Neuronal stem cell (in vitro differentiated cells): Measurements from ENCODE around the gene EFCAB5.

Experiments
- DNase-seq: peaks from one replicate; pipeline ENCODE4 v3.0.0-alpha.2; 2013; ENCODE audit warnings: low spot score
- H2AFZ ChIP-seq: one replicate; pipeline ENCODE4 v1.6.1; 2013; ENCODE audit warnings: mild to moderate bottlenecking, low read length, inconsistent platforms
- H2AK5ac ChIP-seq: 2 replicates; pipeline ENCODE4 v1.6.1; 2013; ENCODE audit warnings: low read depth, mild to moderate bottlenecking, inconsistent platforms, low read length, moderate library complexity, mixed read lengths
- H2BK120ac ChIP-seq: 2 replicates; pipeline ENCODE4 v1.6.1; 2013; ENCODE audit warnings: low read depth, mild to moderate bottlenecking, inconsistent platforms, low read length, moderate library complexity, mixed read lengths
- H2BK12ac ChIP-seq: one replicate; pipeline ENCODE4 v1.6.1; 2013; ENCODE audit warnings: low read length, inconsistent platforms
- H2BK15ac ChIP-seq: 2 replicates; pipeline ENCODE4 v1.6.1; 2013; ENCODE audit warnings: mild to moderate bottlenecking, low read length, inconsistent platforms, mixed read lengths
- H2BK5ac ChIP-seq: one replicate; pipeline ENCODE4 v1.6.1; 2013; ENCODE audit warnings: inconsistent platforms, mild to moderate bottlenecking, low read length, moderate library complexity
- H3K14ac ChIP-seq: one replicate; pipeline ENCODE4 v1.6.1; 2013; ENCODE audit warnings: low read length, inconsistent platforms
- H3K18ac ChIP-seq: 2 replicates; pipeline ENCODE4 v1.6.1; 2013; ENCODE audit warnings: low read length, inconsistent platforms
- H3K23ac ChIP-seq: 2 replicates; pipeline ENCODE4 v1.6.1; 2013; ENCODE audit warnings: low read depth, mild to moderate bottlenecking, mixed read lengths, low read length, inconsistent platforms; ENCODE audit not compliant: poor library complexity
- H3K27ac ChIP-seq: replicated peaks from 3 replicates; pipeline ENCODE4 v1.5.1; 2013; ENCODE audit warnings: low read length, inconsistent platforms
- H3K27me3 ChIP-seq, 3 experiments: 2 replicates each; pipeline ENCODE4 v1.6.1; 2013; ENCODE audit warnings: low read length in 3 of 3, mild to moderate bottlenecking in 2 of 3, inconsistent platforms in 1 of 3, low read depth in 1 of 3, mixed read lengths in 1 of 3, moderate library complexity in 1 of 3; ENCODE audit not compliant: control insufficient read depth in 3 of 3, insufficient read depth in 3 of 3
- H3K36me3 ChIP-seq, 2 donors: replicated peaks in 1 of 2; 2 replicates each; pipeline ENCODE4 v1.6.1; 2013; ENCODE audit warnings: low read length in 2 of 2; ENCODE audit not compliant: control insufficient read depth in 2 of 2, insufficient read depth in 2 of 2
- H3K4ac ChIP-seq: 2 replicates; pipeline ENCODE4 v1.6.1; 2013; ENCODE audit warnings: inconsistent platforms, mild to moderate bottlenecking, low read length, moderate library complexity
- H3K4me1 ChIP-seq, 2 donors: 1 replicate in 1 of 2; 2 replicates in 1 of 2; pipeline ENCODE4 v1.6.1; 2013; ENCODE audit warnings: low read length in 2 of 2, low read depth in 1 of 2; ENCODE audit not compliant: control insufficient read depth in 2 of 2, insufficient read depth in 1 of 2
- H3K4me2 ChIP-seq: one replicate; pipeline ENCODE4 v1.6.1; 2013; ENCODE audit warnings: mild to moderate bottlenecking, low read length, inconsistent platforms; ENCODE audit not compliant: insufficient read depth, poor library complexity, severe bottlenecking
- H3K4me3 ChIP-seq, 2 donors: 2 replicates each; pipeline ENCODE4 v1.5.1; 2013; ENCODE audit warnings: low read length in 2 of 2, mild to moderate bottlenecking in 2 of 2, inconsistent platforms in 1 of 2, moderate library complexity in 1 of 2
- H3K79me1 ChIP-seq: one replicate; pipeline ENCODE4 v1.6.1; 2013; ENCODE audit warnings: low read depth, mild to moderate bottlenecking, inconsistent platforms, low read length, moderate library complexity
- H3K9ac ChIP-seq: one replicate; pipeline ENCODE4 v1.6.1; 2013; ENCODE audit warnings: mild to moderate bottlenecking, low read depth, low read length, inconsistent platforms; ENCODE audit not compliant: poor library complexity
- H3K9me3 ChIP-seq, 2 donors: replicated peaks in 1 of 2; 2 replicates each; pipeline versions ENCODE3 to v1.6.1; 2013; ENCODE audit warnings: low read length in 2 of 2, mild to moderate bottlenecking in 2 of 2, inconsistent platforms in 1 of 2, low read depth in 1 of 2, mixed read lengths in 1 of 2, moderate library complexity in 1 of 2; ENCODE audit not compliant: control insufficient read depth in 2 of 2, insufficient read depth in 1 of 2
- H4K8ac ChIP-seq: one replicate; pipeline ENCODE4 v1.6.1; 2013; ENCODE audit warnings: low read depth, mild to moderate bottlenecking, inconsistent platforms, low read length, moderate library complexity
- H4K91ac ChIP-seq: one replicate; pipeline ENCODE4 v1.6.1; 2013; ENCODE audit warnings: low read length, low read depth, mild to moderate bottlenecking, inconsistent platforms; ENCODE audit not compliant: poor library complexity
- WGBS, 2 donors: extraction: QIAGEN DNeasy Blood & Tissue Kit; methylation state at CpG; one replicate each; pipeline ENCODE4 v1.1.7; 2013; ENCODE audit warnings: missing lambda C conversion rate in 2 of 2, mixed read lengths in 1 of 2; ENCODE audit not compliant: insufficient read length in 2 of 2, insufficient replicate concordance in 1 of 2; ENCODE audit errors: extremely low coverage in 2 of 2; 5-methylcytosine and 5-hydroxymethylcytosine counted together

The EFCAB5 gene

DNA sequence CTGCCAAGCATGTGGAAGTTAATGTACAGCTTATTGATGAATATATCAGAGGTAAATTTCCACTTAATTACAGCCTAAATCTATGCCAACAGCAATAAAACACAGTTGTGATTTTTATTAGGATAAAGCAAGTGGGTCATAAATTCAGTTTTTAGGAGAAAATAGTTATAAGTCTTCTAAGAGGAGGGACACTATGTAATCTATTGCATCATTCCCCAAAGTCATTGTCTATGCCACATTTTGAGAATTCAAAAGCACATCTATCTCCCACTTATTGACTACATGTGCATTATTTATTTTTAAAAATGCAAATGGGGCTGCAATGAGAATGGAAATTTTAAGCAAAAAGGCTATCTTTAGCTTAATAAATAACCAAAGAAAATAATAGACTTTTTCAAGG lies 151.5 kb downstream of the EFCAB5 start:
- no peak overlapping the region for H3K4me3 ChIP-seq
- H3K14ac ChIP-seq = no peak overlapping the region
- no peak overlapping the region for H4K91ac ChIP-seq
- H3K23ac ChIP-seq = no peak overlapping the region
- H3K4me2 ChIP-seq = no peak overlapping the region
- H3K27ac ChIP-seq = no peak overlapping the region
- no peak overlapping the region for H2BK120ac ChIP-seq
- no peak overlapping the region for H3K9ac ChIP-seq
- no peaks in the 10 kb centered on the region for H3K4me1 ChIP-seq
- no peak overlapping the region for H2AK5ac ChIP-seq
- H4K8ac ChIP-seq = no peak overlapping the region
- DNase-seq = no peak
- no peak overlapping the region for H2BK5ac ChIP-seq
- no peaks in the 10 kb centered on the region for H3K36me3 ChIP-seq
- H3K9me3 ChIP-seq = no peaks in the 10 kb centered on the region
- H3K79me1 ChIP-seq = no peaks in the 10 kb centered on the region
- H2BK15ac ChIP-seq = no peak overlapping the region
- peaks cover 0 to 25% (median 0%) of the 10 kb centered on the region in 3 experiments for H3K27me3 ChIP-seq
- no peak overlapping the region for H3K18ac ChIP-seq
- no peak overlapping the region for H2BK12ac ChIP-seq
- H3K4ac ChIP-seq = no peak overlapping the region
- H2AFZ ChIP-seq = no peak overlapping the region

DNA sequence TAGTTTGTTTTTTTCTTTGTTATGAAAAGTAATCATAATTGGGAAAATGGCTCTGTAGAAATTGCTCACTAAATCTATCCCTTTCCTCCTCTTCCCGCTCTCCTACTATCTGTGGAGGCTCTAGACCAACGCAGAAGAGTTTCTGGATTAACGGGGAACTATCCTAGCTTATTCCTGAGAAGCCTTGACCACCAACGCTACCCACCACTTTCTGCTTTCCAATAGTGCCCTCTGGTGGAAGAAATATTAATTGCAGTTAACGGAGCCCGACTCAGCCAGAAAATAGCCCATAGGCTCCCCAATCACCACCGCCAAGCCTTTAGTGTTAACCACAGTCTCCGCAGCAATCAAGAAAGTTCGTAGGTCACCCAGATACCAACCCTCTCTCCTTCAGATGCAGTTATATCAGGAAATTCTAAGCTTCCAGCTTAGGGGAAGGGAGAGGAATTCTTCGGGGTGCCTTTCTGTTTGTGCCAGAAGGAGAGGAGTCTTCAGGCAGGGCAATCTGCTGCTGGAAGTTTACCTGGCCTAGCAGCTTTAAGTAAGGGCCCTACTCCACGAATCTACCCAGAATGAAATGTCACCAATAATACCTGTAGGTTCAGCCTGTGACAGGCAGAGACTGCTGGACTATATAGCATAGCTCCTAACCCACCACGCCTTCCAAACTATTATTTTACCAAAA lies 152.2 kb downstream of the EFCAB5 start:
- H2BK5ac ChIP-seq = no peak overlapping the region
- no peaks in the 10 kb centered on the region for H3K36me3 ChIP-seq
- no peak overlapping the region for H3K23ac ChIP-seq

DNA sequence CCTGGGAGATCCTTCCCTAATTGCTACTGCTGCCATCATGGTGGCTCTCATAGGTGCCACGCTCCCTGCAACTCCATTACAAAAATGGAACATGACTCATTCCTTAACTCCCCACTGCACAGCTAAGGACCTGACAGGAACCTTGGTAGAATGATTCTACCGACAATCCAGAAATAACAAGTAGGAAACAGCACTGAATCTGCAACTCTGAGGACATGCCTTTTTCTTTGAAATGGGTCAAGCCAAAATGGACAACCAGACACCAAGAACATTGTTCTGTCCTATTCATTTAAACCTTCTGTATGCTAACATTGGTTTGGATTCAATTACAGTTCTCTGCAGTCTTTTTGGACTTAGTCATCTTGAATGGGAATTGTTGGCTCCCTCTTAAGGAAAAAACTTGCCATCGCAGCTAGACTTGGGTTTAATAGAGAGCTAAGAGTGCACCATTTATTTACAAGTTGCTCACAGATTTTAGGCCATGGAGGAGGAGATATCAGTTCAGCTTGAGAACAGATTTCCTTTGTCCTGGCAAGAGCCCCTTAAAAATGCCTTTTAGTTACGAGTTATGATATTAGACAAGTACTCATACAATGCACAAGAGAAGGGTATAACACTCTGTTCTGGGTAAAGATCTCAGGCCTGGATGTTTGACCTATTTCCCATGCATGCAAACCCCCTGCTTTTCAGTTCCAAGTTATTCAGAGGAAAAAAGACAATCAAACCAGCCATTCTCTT lies 154.2 kb downstream of the EFCAB5 start:
- no peak overlapping the region for H3K14ac ChIP-seq
- H2AFZ ChIP-seq = no peak overlapping the region
- H3K27ac ChIP-seq = no peak overlapping the region
- H2BK12ac ChIP-seq = no peak overlapping the region
- H3K4ac ChIP-seq = no peak overlapping the region
- H3K4me1 ChIP-seq = no peaks in the 10 kb centered on the region
- H3K27me3 ChIP-seq = peaks cover 0 to 15% (median 0%) of the 10 kb centered on the region in 3 experiments
- no CpG with 5 or more reads among the region's 4 CpGs for WGBS, 2 donors
- H2BK15ac ChIP-seq = no peak overlapping the region
- no peak overlapping the region for H3K9ac ChIP-seq
- H4K91ac ChIP-seq = no peak overlapping the region
- H3K36me3 ChIP-seq = no peaks in the 10 kb centered on the region
- DNase-seq = peak; percentile 44
- H3K18ac ChIP-seq = no peak overlapping the region
- H2BK5ac ChIP-seq = no peak overlapping the region
- no peak overlapping the region for H4K8ac ChIP-seq
- H3K4me3 ChIP-seq = no peak overlapping the region
- H3K9me3 ChIP-seq = no peaks in the 10 kb centered on the region
- H3K23ac ChIP-seq = no peak overlapping the region
- no peak overlapping the region for H2BK120ac ChIP-seq
- no peak overlapping the region for H3K4me2 ChIP-seq
- no peaks in the 10 kb centered on the region for H3K79me1 ChIP-seq
- H2AK5ac ChIP-seq = no peak overlapping the region

More for the DNA sequence above, 152.2 kb downstream of the EFCAB5 start:
- no peak overlapping the region for H3K18ac ChIP-seq
- H4K91ac ChIP-seq = no peak overlapping the region
- no peaks in the 10 kb centered on the region for H3K79me1 ChIP-seq
- no peak overlapping the region for H2BK15ac ChIP-seq
- H2AK5ac ChIP-seq = no peak overlapping the region
- no peak overlapping the region for H3K4me3 ChIP-seq
- H3K9me3 ChIP-seq = no peaks in the 10 kb centered on the region
- peak; percentile 84 for DNase-seq
- H3K27me3 ChIP-seq = peaks cover 0 to 25% (median 0%) of the 10 kb centered on the region in 3 experiments
- WGBS, 2 donors = no CpG with 5 or more reads among the region's 12 CpGs
- H3K4ac ChIP-seq = no peak overlapping the region
- no peak overlapping the region for H2BK120ac ChIP-seq
- H4K8ac ChIP-seq = no peak overlapping the region
- H3K27ac ChIP-seq = no peak overlapping the region
- H3K9ac ChIP-seq = no peak overlapping the region
- H3K4me1 ChIP-seq = no peaks in the 10 kb centered on the region
- peak overlapping the region; percentile 68 for H2AFZ ChIP-seq
- no peak overlapping the region for H3K4me2 ChIP-seq
- no peak overlapping the region for H2BK12ac ChIP-seq
- H3K14ac ChIP-seq = no peak overlapping the region

GRCh38 chr17:30101686-30102390 lies 160.4 kb downstream of the EFCAB5 start:
- no peak overlapping the region for H2BK15ac ChIP-seq
- H2AK5ac ChIP-seq = no peak overlapping the region
- H3K4me2 ChIP-seq = no peak overlapping the region
- no peak overlapping the region for H2BK5ac ChIP-seq
- H3K23ac ChIP-seq = no peak overlapping the region
- H3K9ac ChIP-seq = no peak overlapping the region
- no CpG with 5 or more reads among the region's 4 CpGs for WGBS, 2 donors
- no peak overlapping the region for H3K4ac ChIP-seq
- H3K9me3 ChIP-seq = peaks cover 0 to 3% of the 10 kb centered on the region in 2 donors
- H2BK120ac ChIP-seq = no peak overlapping the region
- no peak overlapping the region for H3K18ac ChIP-seq
- H3K14ac ChIP-seq = no peak overlapping the region
- no peak overlapping the region for H4K8ac ChIP-seq
- no peak overlapping the region for H3K27ac ChIP-seq
- H3K27me3 ChIP-seq = peaks cover 0 to 3% (median 0%) of the 10 kb centered on the region in 3 experiments
- peaks cover 0 to 4% of the 10 kb centered on the region in 2 donors for H3K4me1 ChIP-seq
- H3K4me3 ChIP-seq = no peak overlapping the region
- H2BK12ac ChIP-seq = no peak overlapping the region
- no peak overlapping the region for H4K91ac ChIP-seq
- no peaks in the 10 kb centered on the region for H3K36me3 ChIP-seq
- H2AFZ ChIP-seq = no peak overlapping the region
- H3K79me1 ChIP-seq = no peaks in the 10 kb centered on the region
- no peak for DNase-seq
